ENCODE results near the gene STARD7.

STARD7 gene

GRCh38 chr2:96241900-96242611 is 33.4 kb upstream of the STARD7 start:
- ChIA-PET POLR2A (no interaction called here), CTCF (interaction anchor here (0.7 kb wide), 1 partner anchor 35 kb away, joined by 3 read pairs; no protein-coding TSS in a partner anchor)
- H3K4me1 ChIP-seq (ENCODE audit: control insufficient read depth, insufficient read depth, low read length): no peaks in the 10 kb centered on the region; the same call in 1 of the 2 replicates
- no peaks in the 10 kb centered on the region for H3K9me3 ChIP-seq (ENCODE audit: control insufficient read depth, insufficient read depth, low read depth, low read length)
- H3K36me3 ChIP-seq (ENCODE audit: control insufficient read depth in 2 of 2, insufficient read depth in 1 of 2, low read length in 2 of 2): no peaks in the 10 kb centered on the region
- H3K4me3 ChIP-seq (ENCODE audit: low read depth, low read length): no peak overlapping the region
- TF ChIP-seq ZFP41 (tag by site-specific recombination; IDR thresholded peaks at IDR 0.05; ENCODE audit: borderline replicate concordance): no peak
- TF ChIP-seq TSHZ1 (tag by site-specific recombination; IDR thresholded peaks at IDR 0.05; ENCODE audit: borderline replicate concordance): no peak
- TF ChIP-seq ZNF830 (tag by site-specific recombination; IDR thresholded peaks at IDR 0.05; ENCODE audit: low read depth): no peak
- no peak for TF ChIP-seq ZNF776 (tag by site-specific recombination; IDR thresholded peaks at IDR 0.05; ENCODE audit: borderline replicate concordance)
- TF ChIP-seq ZNF398 (tag by site-specific recombination; IDR thresholded peaks at IDR 0.05): no peak
- no peak for TF ChIP-seq ZBTB44 (tag by site-specific recombination; IDR thresholded peaks at IDR 0.05)
- no peak for TF ChIP-seq ZNF184 (tag by site-specific recombination; IDR thresholded peaks at IDR 0.05)
- TF ChIP-seq ZNF280D (tag by site-specific recombination; IDR thresholded peaks at IDR 0.05): no peak
- TF ChIP-seq ZNF473 (tag by site-specific recombination; IDR thresholded peaks at IDR 0.05): no peak
- TF ChIP-seq ZXDB (tag by site-specific recombination; IDR thresholded peaks at IDR 0.05): no peak
- no peak for TF ChIP-seq ZBTB21 (tag by site-specific recombination; IDR thresholded peaks at IDR 0.05)
- TF ChIP-seq ZFP69B (tag by site-specific recombination; IDR thresholded peaks at IDR 0.05): no peak
- H3K27ac ChIP-seq (ENCODE audit: extremely low read depth, low read depth, low read length): no peak overlapping the region

GRCh38 chr2:96241227-96241626 is 32.6 kb upstream of the STARD7 start:
- H3K4me1 ChIP-seq (ENCODE audit: control insufficient read depth, insufficient read depth, low read length): no peaks in the 10 kb centered on the region; the same call in 1 of the 2 replicates
- ChIA-PET POLR2A (no interaction called here), CTCF (no interaction called here)

More at GRCh38 chr2:96241227-96241626, 32.6 kb upstream of the STARD7 start:
- no peaks in the 10 kb centered on the region for H3K9me3 ChIP-seq (ENCODE audit: control insufficient read depth, insufficient read depth, low read depth, low read length)
- no peaks in the 10 kb centered on the region for H3K36me3 ChIP-seq (ENCODE audit: control insufficient read depth in 2 of 2, insufficient read depth in 1 of 2, low read length in 2 of 2)
- no peak for TF ChIP-seq ZNF561 (tag by site-specific recombination; IDR thresholded peaks at IDR 0.05; ENCODE audit: borderline replicate concordance)
- no peak for TF ChIP-seq ZNF169 (tag by site-specific recombination; IDR thresholded peaks at IDR 0.05)
- TF ChIP-seq SCRT2 (tag by site-specific recombination; IDR thresholded peaks at IDR 0.05): no peak
- no peak for TF ChIP-seq ZNF248 (tag by site-specific recombination; IDR thresholded peaks at IDR 0.05)
- no peak for TF ChIP-seq ZNF174 (tag by site-specific recombination; IDR thresholded peaks at IDR 0.05)
- TF ChIP-seq ZNF146 (tag by site-specific recombination; IDR thresholded peaks at IDR 0.05): no peak
- no peak for TF ChIP-seq ZNF843 (tag by site-specific recombination; IDR thresholded peaks at IDR 0.05)
- no peak for TF ChIP-seq ZNF76 (tag by site-specific recombination; IDR thresholded peaks at IDR 0.05; ENCODE audit: borderline replicate concordance, low read depth)
- no peak for TF ChIP-seq ZNF148 (tag by site-specific recombination; IDR thresholded peaks at IDR 0.05; ENCODE audit: borderline replicate concordance)
- TF ChIP-seq ZNF416 (tag by site-specific recombination; IDR thresholded peaks at IDR 0.05): no peak
- TF ChIP-seq ZNF830 (tag by site-specific recombination; IDR thresholded peaks at IDR 0.05; ENCODE audit: low read depth): no peak
- H3K4me3 ChIP-seq (ENCODE audit: low read depth, low read length): no peak overlapping the region
- H3K27ac ChIP-seq (ENCODE audit: extremely low read depth, low read depth, low read length): no peak overlapping the region

Data from HEK293 (cell line).